GM12878 (cell line): ENCODE results near the gene SDC1. TPM values are rescaled to one million over a fixed set of nuclear protein-coding genes. Genes with fewer than 3 reads are reported as not detected.

Experiments used
- ATAC-seq: fragments of 200-7000 bp; cut with Tn5 transposase; 3 replicates; pipeline ENCODE4 v1.9.1; 2020; ENCODE audit warnings: mild to moderate bottlenecking, moderate library complexity
- BruUV-seq: library from RNA; stranded (reverse); fragments of 400-500 nt; replicated peaks from 2 replicates; lab custom pipeline; 2021; lab: Mats Ljungman, UMichigan
- CTCF ChIA-PET: fragments of 300-600 bp; sonication (Branson Sonifier 250); formaldehyde crosslinking; extraction: SDS; loops from one replicate; lab custom pipeline; 2021; ENCODE audit warnings: inconsistent platforms; lab: Yijun Ruan, JAX
- POLR2A ChIA-PET: fragments of 350-600 bp; formaldehyde crosslinking; extraction: SDS; loops from one replicate; lab custom pipeline; 2021; ENCODE audit warnings: inconsistent platforms; lab: Charles Lee
- RAD21 ChIA-PET: fragments of 300-600 bp; sonication (Branson Sonifier 250); formaldehyde crosslinking; loops from one replicate; lab custom pipeline; 2023; ENCODE audit warnings: antibody characterized with exemption; ENCODE audit not compliant: unreplicated experiment; lab: Charles Lee
- SMC1A ChIA-PET: fragments of 300-600 bp; sonication (Branson Sonifier 250); formaldehyde crosslinking; loops from one replicate; lab custom pipeline; 2023; ENCODE audit not compliant: unreplicated experiment, uncharacterized antibody; lab: Charles Lee
- DNase-seq: peaks from one replicate; pipeline ENCODE4 v3.0.0-alpha.2; 2011; ENCODE audit warnings: low read depth, low spot score
- FAIRE-seq: peaks from 3 replicates; lab custom pipeline; 2011; peaks lifted over from hg19 to GRCh38; lab: Jason Lieb, UNC
- H2AFZ ChIP-seq: 2 replicates; pipeline ENCODE4 v1.6.0; 2011; ENCODE audit warnings: low read depth, low read length, control low read depth; ENCODE audit not compliant: control insufficient read depth
- H3K27ac ChIP-seq: 2 replicates; pipeline ENCODE4 v1.5.1; 2011; ENCODE audit warnings: control low read depth; ENCODE audit not compliant: control insufficient read depth, insufficient read depth
- H3K27me3 ChIP-seq, 2 experiments: replicated peaks in 1 of 2; 2 replicates each; pipeline versions ENCODE4 v1.6.0 to v1.6.1; 2011; ENCODE audit warnings: low read length in 1 of 2; ENCODE audit not compliant: control insufficient read depth in 2 of 2, insufficient read depth in 2 of 2
- H3K36me3 ChIP-seq, 2 experiments: 2 replicates each; pipeline ENCODE4 v1.5.1; 2011; ENCODE audit warnings: low read length in 1 of 2; ENCODE audit not compliant: control insufficient read depth in 2 of 2, insufficient read depth in 2 of 2
- H3K4me1 ChIP-seq: 2 replicates; pipeline ENCODE4 v1.6.1; 2011; ENCODE audit warnings: mild to moderate bottlenecking, low read length, moderate library complexity, mixed read lengths; ENCODE audit not compliant: control insufficient read depth, insufficient read depth
- H3K4me2 ChIP-seq: 2 replicates; pipeline ENCODE4 v1.6.0; 2011; ENCODE audit warnings: control low read depth; ENCODE audit not compliant: control insufficient read depth, insufficient read depth
- H3K4me3 ChIP-seq: fragments of 200-600 bp; sonication (generic); 2 replicates; pipeline ENCODE4 v1.5.1; 2016
- H3K79me2 ChIP-seq: 2 replicates; pipeline ENCODE4 v1.6.0; 2011; ENCODE audit warnings: low read length; ENCODE audit not compliant: control insufficient read depth, insufficient read depth
- H3K9ac ChIP-seq: 2 replicates; pipeline ENCODE4 v1.8.0; 2011; ENCODE audit warnings: low read length, control low read depth, mixed read lengths; ENCODE audit not compliant: control insufficient read depth, insufficient read depth
- H3K9me3 ChIP-seq: replicated peaks from 3 replicates; pipeline ENCODE4 v1.5.1; 2011; ENCODE audit warnings: mild to moderate bottlenecking, low read length; ENCODE audit not compliant: control insufficient read depth, insufficient read depth
- H4K20me1 ChIP-seq: 2 replicates; pipeline ENCODE4 v1.6.0; 2011; ENCODE audit not compliant: control insufficient read depth, insufficient read depth
- ATF3 ChIP-seq: IDR thresholded peaks from 2 replicates; pipeline ENCODE4 v1.6.1; 2011; ENCODE audit warnings: low read depth, mild to moderate bottlenecking, low read length, moderate library complexity, borderline replicate concordance; ENCODE audit errors: extremely low read depth
- BRCA1 ChIP-seq: IDR thresholded peaks from 2 replicates; pipeline ENCODE4 v1.6.1; 2011; ENCODE audit warnings: low read depth, low read length, improper control_type of control experiment
- CREB1 ChIP-seq: IDR thresholded peaks from 2 replicates; pipeline ENCODE4 v1.6.1; 2012; ENCODE audit warnings: low read depth, mild to moderate bottlenecking, inconsistent platforms
- EED ChIP-seq: sonication (generic); IDR thresholded peaks from 2 replicates; pipeline ENCODE4 v1.6.1; 2016; ENCODE audit warnings: antibody characterized with exemption, low read depth
- HDAC6 ChIP-seq: fragments of 200-600 bp; sonication (generic); IDR thresholded peaks from one replicate; pipeline ENCODE4 v1.8.0; 2017; ENCODE audit warnings: antibody characterized with exemption; ENCODE audit not compliant: unreplicated experiment
- NFIC ChIP-seq: IDR thresholded peaks from 2 replicates; pipeline ENCODE4 v1.6.1; 2012; ENCODE audit warnings: low read depth, mild to moderate bottlenecking, inconsistent platforms, low read length, moderate library complexity
- NFYB ChIP-seq: IDR thresholded peaks from 2 replicates; pipeline ENCODE4 v1.6.1; 2011; ENCODE audit warnings: low read depth, mild to moderate bottlenecking, low read length, improper control_type of control experiment, moderate library complexity; ENCODE audit not compliant: insufficient read depth
- RELA ChIP-seq: fragments of 450-650 bp; IDR thresholded peaks from 2 replicates; pipeline ENCODE4 v1.8.0; 2014; ENCODE audit warnings: borderline replicate concordance; ENCODE audit not compliant: partially characterized antibody
- SKIL ChIP-seq: fragments of 450-650 bp; IDR thresholded peaks from 2 replicates; pipeline ENCODE4 v1.6.1; 2017; ENCODE audit warnings: mild to moderate bottlenecking, low read depth, inconsistent platforms; ENCODE audit not compliant: poor library complexity, severe bottlenecking
- TARDBP ChIP-seq: IDR thresholded peaks from 2 replicates; pipeline ENCODE4 v1.6.1; 2016; ENCODE audit warnings: borderline replicate concordance
- ZBTB11 ChIP-seq: fragments of 450-650 bp; formaldehyde crosslinking; IDR thresholded peaks from 2 replicates; pipeline ENCODE4 v1.5.0; 2022; ENCODE audit warnings: mild to moderate bottlenecking, missing genetic modification characterization
- ZNF217 ChIP-seq: fragments of 450-650 bp; IDR thresholded peaks from 2 replicates; pipeline ENCODE4 v1.6.1; 2017; ENCODE audit warnings: antibody characterized with exemption, mild to moderate bottlenecking
- WGBS: methylation state at CpG from one replicate; pipeline ENCODE4 v1.1.6; 2016; ENCODE audit warnings: low lambda C conversion rate; ENCODE audit not compliant: insufficient replicate concordance, insufficient coverage; ENCODE audit errors: missing lambda C conversion rate; 5-methylcytosine and 5-hydroxymethylcytosine counted together
- in situ Hi-C: fragments of 300-500 bp; cut with MboI; formaldehyde crosslinking; loops from 9 replicates; pipeline ENCODE4 v1.14.3; 2018; ENCODE audit warnings: mixed read lengths
- intact Hi-C: fragments of 100-400 bp; cut with micrococcal nuclease; formaldehyde crosslinking; loops from one replicate; pipeline ENCODE4 v1.14.2; 2022; ENCODE audit not compliant: unreplicated experiment
- polyA plus RNA-seq, 11 experiments: library from polyadenylated mRNA; depleted of rRNA in 4 of 11; unstranded in 6 of 11; stranded (reverse) in 5 of 11; fragments of >200 nt; fragmentation: Nextera tagmentation in 4 of 11; fragmentation: Illumina TruSeq in 1 of 11; extraction: Ambion mirVana in 4 of 11; extraction: Trizol in 1 of 11; gene quantifications; 1 replicate in 1 of 11; 2 replicates in 10 of 11; pipeline versions ENCODE4 v1.2.1 to v1.2.3, GENCODE V29; 2011 to 2016; ENCODE audit warnings: inconsistent platforms in 2 of 11, missing spikeins in 2 of 11, low read depth in 1 of 11
- total RNA-seq, 4 experiments: library from RNA; depleted of rRNA in 3 of 4; stranded (reverse); fragments of >200 nt in 3 of 4; fragmentation: Illumina TruSeq in 1 of 4; extraction: Trizol in 1 of 4; gene quantifications; 2 replicates each; pipeline versions ENCODE4 v1.2.1 to v1.2.3, GENCODE V29; 2013 to 2021
- TF ChIP-seq, protein P1 (sequence below): IDR thresholded peaks from 2 replicates; pipeline ENCODE4 v1.6.1; 2011; ENCODE audit warnings: borderline replicate concordance, low read depth, mild to moderate bottlenecking, moderate library complexity, low read length; ENCODE audit not compliant: insufficient read depth, poor library complexity, severe bottlenecking

The SDC1 gene
- total and polyA plus RNA-seq, 10 of the 15 experiments (the other 5 are each of a cell fraction or from before 2014, with no cell fraction given), result 0.85 to 36.8 (median 23.7) TPM

- H3K79me2 ChIP-seq, result no peaks in the 10 kb centered on the region
- 72% methylated on average over 7 of the region's 7 CpGs for WGBS
- H3K27ac ChIP-seq, result no peak overlapping the region
- no peaks in the 10 kb centered on the region for H3K27me3 ChIP-seq
- DNase-seq (no peak), ATAC-seq (no peak), FAIRE-seq (no peak)
- H3K9me3 ChIP-seq, result no peaks in the 10 kb centered on the region
- CTCF ChIA-PET, result no interaction called here
- no peak overlapping the region for H2AFZ ChIP-seq
- POLR2A ChIA-PET, result no interaction called here
- SMC1A ChIA-PET, result no interaction called here
- H3K4me1 ChIP-seq, result peaks cover 5% of the 10 kb centered on the region; the same call in 1 of the 2 replicates
- H3K9ac ChIP-seq, result no peak overlapping the region
- intact Hi-C loops (no loop called here), in situ Hi-C loops (no loop called here)
- no peak overlapping the region for H3K4me2 ChIP-seq
- RAD21 ChIA-PET, result interaction anchor here (1.8 kb wide), 1 partner anchor 44 kb away, joined by 5 read pairs; the partner anchor contains the start of gene SDC1
- TF ChIP-seq ATF3, result no peak
- TF ChIP-seq NFYB, result no peak
- no peak for TF ChIP-seq NFIC
- TF ChIP-seq, protein P1, sequence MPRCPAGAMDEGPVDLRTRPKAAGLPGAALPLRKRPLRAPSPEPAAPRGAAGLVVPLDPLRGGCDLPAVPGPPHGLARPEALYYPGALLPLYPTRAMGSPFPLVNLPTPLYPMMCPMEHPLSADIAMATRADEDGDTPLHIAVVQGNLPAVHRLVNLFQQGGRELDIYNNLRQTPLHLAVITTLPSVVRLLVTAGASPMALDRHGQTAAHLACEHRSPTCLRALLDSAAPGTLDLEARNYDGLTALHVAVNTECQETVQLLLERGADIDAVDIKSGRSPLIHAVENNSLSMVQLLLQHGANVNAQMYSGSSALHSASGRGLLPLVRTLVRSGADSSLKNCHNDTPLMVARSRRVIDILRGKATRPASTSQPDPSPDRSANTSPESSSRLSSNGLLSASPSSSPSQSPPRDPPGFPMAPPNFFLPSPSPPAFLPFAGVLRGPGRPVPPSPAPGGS, result no peak
- TF ChIP-seq CREB1, result no peak
- no peak for TF ChIP-seq ZNF217
- no peak for TF ChIP-seq SKIL
- TF ChIP-seq ZBTB11, result no peak
- no peak for TF ChIP-seq HDAC6
- no peak for TF ChIP-seq BRCA1
- no peak for TF ChIP-seq RELA
- TF ChIP-seq EED, result no peak
- TF ChIP-seq TARDBP, result no peak
- H3K4me3 ChIP-seq, result no peak overlapping the region
- H4K20me1 ChIP-seq, result no peaks in the 10 kb centered on the region
- BruUV-seq, result no TSS peak
- no peaks in the 10 kb centered on the region for H3K36me3 ChIP-seq
These were observed 43.2 kb downstream of the SDC1 start for GRCh38 chr2:20181761-20182160.
